GM12801 (cell line): ENCODE data around the gene PRKAR1B.

ENCODE experiments used
- TF ChIP-seq, protein P1 (sequence below): IDR thresholded peaks from one replicate; pipeline ENCODE4 v1.5.1; 2011; ENCODE audit warnings: control low read depth; ENCODE audit not compliant: insufficient read length; ENCODE audit errors: extremely low read depth

Gene PRKAR1B

DNA sequence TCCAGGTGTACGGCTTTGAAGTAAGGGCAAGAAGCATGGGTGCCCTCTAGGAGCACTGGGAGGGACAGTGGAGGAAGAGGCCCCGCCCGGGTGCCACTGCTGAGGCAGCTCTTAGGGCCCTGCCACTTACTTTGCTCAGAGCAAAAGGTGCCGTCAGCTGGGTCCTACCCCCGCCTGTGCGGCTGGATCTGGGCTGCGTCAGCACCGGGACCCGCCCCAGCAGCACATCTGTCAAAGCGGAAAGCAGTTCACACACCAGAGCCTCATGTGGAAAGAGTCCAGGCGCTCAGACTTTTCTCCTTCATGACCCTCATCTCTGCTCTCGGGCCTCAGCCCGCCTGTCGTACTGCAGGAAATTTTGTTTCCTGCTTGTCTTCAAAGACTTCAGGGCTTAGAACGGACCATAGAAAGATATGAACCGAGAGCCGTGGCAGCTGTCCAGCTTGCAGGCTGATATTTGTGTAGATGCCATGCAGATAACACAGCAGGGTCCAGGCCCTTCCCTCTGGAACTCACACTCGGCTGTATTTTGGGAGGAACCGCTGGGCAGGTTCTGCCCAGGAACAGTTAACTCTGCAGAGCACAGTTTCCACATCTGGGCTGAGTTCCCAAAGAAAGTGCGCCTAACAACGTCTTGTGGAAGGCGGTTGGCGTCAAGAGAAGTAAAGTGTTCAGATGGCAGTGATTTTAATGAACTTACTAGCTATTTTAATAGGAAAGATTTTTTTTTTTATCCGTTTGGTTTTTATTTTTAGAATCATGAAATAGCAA, 44.3 kb upstream of the PRKAR1B start:
- TF ChIP-seq, protein P1, sequence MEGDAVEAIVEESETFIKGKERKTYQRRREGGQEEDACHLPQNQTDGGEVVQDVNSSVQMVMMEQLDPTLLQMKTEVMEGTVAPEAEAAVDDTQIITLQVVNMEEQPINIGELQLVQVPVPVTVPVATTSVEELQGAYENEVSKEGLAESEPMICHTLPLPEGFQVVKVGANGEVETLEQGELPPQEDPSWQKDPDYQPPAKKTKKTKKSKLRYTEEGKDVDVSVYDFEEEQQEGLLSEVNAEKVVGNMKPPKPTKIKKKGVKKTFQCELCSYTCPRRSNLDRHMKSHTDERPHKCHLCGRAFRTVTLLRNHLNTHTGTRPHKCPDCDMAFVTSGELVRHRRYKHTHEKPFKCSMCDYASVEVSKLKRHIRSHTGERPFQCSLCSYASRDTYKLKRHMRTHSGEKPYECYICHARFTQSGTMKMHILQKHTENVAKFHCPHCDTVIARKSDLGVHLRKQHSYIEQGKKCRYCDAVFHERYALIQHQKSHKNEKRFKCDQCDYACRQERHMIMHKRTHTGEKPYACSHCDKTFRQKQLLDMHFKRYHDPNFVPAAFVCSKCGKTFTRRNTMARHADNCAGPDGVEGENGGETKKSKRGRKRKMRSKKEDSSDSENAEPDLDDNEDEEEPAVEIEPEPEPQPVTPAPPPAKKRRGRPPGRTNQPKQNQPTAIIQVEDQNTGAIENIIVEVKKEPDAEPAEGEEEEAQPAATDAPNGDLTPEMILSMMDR: no peak

DNA sequence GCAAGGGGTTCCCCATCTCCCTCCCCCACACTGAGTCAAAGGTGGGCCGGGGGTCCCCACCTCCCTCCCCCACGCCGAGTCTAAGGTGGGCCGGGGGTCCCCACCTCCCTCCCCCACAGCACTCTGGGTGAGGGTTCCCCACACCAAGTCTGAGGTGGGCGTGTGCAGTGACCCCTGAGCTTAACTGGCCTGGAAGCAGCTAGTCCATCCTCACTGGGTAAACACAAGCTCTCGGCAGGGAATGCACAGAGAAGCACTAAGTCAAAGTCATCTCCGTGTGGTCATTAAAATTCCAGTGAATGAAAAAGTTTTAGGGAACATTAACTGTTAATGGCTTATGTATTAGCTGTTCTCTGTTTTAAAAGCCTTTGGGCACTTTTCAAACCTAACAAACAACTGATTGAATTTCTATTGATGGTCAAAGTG, 43.7 kb upstream of the PRKAR1B start:
- TF ChIP-seq, protein P1: no peak

DNA sequence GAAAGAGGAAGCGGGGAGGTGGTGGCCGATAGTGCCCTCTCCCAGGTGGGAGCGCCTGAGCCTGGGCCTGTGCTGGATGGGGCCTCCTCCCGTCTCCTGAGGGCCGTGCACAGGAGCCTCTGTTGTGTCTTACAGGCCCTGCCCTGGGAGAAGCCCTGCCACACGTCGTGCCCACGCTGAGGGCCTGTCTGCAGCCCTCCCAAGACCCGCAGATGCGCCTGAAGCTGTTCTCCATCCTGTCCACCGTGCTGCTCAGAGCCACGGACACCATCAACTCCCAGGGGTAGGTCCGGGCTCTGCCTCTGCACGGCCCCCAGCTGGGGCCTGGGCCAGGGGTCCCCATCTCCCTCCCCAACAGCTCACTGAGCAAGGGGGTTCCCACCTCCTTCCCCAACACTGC, 43.3 kb upstream of the PRKAR1B start:
- TF ChIP-seq, protein P1: no peak

DNA sequence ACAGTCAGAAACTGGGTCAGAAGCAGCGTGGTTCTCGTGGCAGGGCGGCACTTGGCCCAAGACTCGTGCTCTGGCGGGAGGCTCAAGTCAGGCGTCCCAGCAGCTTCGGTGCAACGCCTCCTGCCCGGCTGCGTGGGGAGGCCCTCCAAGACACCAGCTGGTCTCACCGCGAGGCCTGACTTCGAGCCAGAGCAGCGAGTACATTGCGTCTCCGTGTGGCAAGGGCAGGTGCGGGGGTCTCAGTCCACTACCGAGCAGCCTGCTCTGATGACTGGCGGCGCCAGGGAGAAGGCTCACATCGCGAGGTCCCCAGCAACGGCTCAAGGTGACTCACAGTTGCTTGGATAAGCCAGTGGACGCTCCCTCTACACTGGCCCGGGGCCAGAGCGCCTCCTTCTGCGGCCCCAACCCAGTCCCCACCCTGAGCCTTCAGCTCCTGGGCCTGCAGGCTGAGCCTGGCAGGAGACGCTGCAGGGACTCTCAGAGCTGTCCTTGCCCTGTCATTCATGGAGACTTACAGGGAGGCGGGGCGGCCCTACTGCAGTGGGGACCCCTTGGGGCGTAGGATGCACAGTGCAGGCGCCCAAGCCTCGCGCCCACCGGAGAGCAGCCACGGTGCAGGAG, 41.9 kb upstream of the PRKAR1B start:
- TF ChIP-seq, protein P1: no peak

DNA sequence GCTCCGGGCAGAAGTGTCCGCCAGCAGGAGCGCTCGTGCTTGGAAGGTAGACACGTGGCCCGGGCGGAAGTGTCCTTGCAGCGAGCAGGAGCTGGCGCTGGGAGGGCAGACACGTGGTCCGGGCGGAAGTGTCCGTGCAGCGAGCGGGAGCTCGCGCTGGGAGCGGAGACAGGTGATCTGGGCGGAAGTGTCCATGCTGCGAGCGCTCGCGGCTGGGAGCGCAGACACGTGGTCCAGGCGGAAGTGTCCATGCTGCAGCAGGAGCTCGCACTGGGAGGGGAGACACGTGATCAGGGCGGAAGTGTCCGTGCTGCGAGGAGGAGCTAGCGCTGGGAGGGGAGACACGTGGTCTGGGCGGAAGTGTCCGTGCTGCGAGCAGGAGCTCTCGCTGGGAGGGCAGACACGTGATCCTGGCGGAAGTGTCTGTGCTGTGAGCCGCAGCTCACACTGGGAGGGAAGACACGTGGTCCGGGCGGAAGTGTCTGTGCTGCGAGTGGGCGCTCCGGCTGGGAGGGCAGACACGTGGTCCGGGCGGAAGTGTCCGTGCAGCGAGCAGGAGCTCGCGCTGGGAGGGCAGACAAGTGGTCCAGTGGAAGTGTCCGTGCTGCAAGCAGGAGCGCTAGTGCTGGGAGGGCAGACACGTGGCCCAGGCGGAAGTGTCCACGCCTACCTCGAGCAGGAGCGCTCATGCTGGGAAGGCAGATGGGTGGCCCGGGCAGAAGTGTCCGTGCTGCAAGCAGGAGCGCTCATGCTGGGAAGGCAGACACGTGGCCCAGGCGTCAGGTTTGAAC, 41.1 kb upstream of the PRKAR1B start:
- TF ChIP-seq, protein P1: no peak

DNA sequence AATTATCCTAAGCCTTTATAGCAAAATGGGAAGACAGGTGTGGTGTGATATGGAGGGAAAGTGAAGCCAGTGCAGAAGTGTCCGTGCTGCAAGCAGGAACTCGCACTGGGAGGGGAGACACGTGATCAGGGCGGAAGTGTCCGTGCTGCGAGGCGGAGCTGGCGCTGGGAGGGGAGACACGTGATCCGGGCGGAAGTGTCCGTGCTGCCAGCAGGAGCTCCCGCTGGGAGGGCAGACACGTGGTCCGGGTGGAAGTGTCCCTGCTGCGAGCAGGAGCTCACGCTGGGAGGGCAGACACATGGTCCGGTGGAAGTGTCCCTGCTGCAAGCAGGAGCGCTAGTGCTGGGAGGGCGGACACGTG, 40.5 kb upstream of the PRKAR1B start:
- TF ChIP-seq, protein P1: no peak

DNA sequence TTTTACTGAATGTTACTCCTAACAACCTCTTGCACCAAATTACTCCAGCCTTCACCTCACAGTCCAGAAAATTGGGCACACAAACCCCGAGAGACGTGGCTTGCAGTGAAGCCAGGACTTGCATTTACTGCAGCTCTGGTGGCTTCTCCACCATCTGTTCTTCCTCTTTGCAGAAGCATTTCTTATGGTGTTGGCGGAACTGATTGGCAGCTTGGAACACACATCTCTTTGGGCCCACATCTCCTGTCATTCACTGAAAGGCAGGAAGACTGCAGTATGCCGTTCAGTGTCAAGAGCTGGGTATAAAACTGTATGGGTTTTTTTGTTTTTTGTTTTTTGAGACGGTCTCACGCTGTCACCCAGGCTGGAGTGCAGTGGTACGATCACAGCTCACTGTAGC, 38.3 kb upstream of the PRKAR1B start:
- TF ChIP-seq, protein P1: no peak
